ENCODE data around the gene CNIH2.
"Not testable (repeated sequence)": the region's sequence is repeated elsewhere in the genome, so short reads cannot be mapped to it uniquely, and the experiment has no call there.

Gene CNIH2

GRCh38 chr11:66277471-66278362, at the start of gene CNIH2:
TSS of gene CNIH2 (plus strand) at chr11:66278175. CDS start at chr11:66278457, 282 bp downstream.
- no peak for DNase-seq

GRCh38 chr11:66228521-66228920, 49.5 kb upstream of the CNIH2 start:
- no peak for DNase-seq

- no peak for DNase-seq
These were observed 47.8 kb upstream of the CNIH2 start for GRCh38 chr11:66230156-66230555.

DNA sequence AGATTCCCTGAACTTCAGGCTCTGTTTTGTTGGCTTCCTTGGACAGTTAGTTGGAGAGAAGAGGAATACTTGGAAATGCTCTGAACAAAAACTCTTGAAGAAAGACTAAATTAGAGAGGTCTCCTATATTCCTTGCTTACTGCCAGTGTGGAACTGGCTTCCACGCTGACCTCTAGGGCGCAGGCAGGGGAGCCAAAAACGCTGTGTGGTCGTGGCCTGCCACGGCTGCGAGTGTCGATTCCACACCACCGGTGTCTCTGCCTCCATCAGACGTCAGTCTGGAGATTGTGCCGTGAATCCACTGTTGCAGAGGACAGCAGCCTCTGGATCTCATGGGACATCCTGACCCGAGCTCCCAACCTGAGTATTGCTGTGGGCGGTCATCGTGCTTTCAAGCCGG, 47.0 kb upstream of the CNIH2 start:
- no peak for DNase-seq

- DNase-seq, result no peak
These were observed 46.4 kb upstream of the CNIH2 start for GRCh38 chr11:66231561-66231960.

- DNase-seq, result no peak
These were observed 45.2 kb upstream of the CNIH2 start for GRCh38 chr11:66232769-66233168.

DNA sequence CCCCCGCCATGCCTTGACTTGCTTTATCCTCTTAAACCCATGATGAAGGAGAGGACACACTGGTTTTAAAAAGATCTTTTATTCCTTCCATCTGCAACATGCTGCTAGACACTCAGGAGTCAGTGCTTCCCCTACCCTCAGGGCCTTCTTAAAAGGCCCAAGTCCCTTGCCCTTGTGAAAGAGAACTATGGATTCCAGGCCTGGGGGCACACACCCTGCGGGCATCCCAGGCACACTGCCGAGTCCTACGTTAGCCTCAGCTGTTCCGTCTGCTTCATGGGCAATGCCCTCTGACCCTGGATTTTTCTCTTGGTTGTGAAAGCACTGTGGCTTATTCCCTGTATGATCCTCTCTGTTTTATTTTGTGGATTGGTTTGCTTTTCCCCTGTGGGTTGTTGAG, 44.7 kb upstream of the CNIH2 start:
- no peak for DNase-seq

DNA sequence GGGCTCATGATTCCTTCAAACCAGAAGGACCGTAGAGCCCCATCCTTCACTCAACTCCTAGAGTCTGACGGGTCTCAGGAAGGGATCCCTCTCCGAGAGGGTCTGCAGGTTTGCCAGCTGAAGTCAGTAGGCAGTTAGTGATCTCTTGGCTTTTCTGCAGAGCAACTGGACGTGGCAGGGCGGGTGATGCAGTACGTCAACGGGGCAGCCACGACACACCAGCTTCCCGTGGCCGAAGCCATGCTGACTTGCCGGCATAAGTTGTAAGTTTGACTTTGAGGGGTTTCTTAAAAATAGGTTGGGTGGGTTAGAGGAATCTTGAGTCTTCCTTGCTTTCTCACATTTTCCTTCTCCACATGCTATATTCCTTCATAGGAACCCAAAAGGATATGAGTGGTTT, 42.8 kb upstream of the CNIH2 start:
- DNase-seq, result no peak

DNA sequence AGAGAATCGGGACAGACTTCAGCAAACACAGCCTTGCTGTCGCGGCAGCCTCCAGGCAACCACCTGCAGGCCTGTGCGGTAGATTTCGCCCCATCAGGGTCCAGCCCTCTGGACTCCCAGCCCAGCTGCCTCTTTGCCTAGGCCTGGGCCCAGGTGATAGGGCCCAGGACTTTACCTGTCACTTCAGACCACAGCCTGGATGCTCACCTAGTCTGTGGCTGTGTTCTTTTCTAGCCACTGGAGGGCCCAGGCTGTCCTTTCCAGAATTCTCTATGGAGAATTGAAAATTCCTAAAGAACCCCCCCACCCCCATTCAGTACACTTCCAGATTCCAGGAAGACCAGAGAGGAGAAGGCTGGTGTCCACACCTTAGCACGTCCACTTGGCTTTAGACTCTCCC, 40.1 kb upstream of the CNIH2 start:
- DNase-seq, result no peak

- DNase-seq, result no peak
These were observed 39.1 kb upstream of the CNIH2 start for GRCh38 chr11:66238786-66239413.

- DNase-seq, result no peak
These were observed 38.5 kb upstream of the CNIH2 start for GRCh38 chr11:66239511-66239910.

GRCh38 chr11:66239998-66240780, 37.8 kb upstream of the CNIH2 start:
- no peak for DNase-seq

DNA sequence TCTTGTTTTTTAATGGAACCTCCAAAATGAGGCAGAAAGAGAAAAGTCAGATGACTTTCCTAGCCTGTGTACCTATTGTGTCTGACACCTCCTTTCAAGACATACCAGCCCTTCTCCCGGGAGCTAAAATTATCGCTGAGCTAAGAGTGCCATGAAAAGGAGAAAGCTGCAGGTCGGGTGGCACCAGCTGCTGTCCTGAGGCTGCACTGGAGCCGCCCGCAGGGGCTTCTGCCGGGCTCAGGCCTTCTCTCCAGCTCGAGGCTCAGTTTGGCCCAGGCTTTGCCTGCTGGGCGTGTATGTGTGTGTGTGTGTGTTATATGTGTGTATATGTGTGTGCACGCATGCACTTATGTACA, 37.2 kb upstream of the CNIH2 start:
- DNase-seq, result no peak

- no peak for DNase-seq
These were observed 35.7 kb upstream of the CNIH2 start for GRCh38 chr11:66242095-66242765.

- no peak for DNase-seq
These were observed 34.0 kb upstream of the CNIH2 start for GRCh38 chr11:66243782-66244535.

DNA sequence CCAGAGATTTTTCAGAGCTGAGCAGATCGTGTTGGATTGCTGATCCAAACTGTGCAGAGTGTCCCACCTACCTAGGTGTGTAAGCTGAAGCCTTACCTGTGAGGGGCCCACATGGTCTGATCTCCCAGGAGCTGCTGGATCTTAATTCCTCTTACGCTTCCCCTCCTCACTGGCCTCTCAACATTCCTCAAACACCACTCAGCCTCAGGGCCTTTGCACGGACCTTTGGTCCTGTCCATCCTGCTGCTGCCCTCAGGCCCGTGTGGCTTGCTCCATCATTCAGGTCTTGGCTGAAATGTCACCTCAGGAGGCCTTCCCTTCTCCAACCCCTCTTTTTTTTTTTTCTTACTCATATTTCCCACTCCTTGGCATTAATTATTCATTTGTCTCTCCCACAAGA, 30.7 kb upstream of the CNIH2 start:
- no peak for DNase-seq

- DNase-seq, result no peak
These were observed 30.2 kb upstream of the CNIH2 start for GRCh38 chr11:66247801-66248200.

- DNase-seq, result no peak
These were observed 29.1 kb upstream of the CNIH2 start for GRCh38 chr11:66248903-66249302.

- DNase-seq, result no peak
These were observed 26.2 kb upstream of the CNIH2 start for GRCh38 chr11:66251809-66252208.

DNA sequence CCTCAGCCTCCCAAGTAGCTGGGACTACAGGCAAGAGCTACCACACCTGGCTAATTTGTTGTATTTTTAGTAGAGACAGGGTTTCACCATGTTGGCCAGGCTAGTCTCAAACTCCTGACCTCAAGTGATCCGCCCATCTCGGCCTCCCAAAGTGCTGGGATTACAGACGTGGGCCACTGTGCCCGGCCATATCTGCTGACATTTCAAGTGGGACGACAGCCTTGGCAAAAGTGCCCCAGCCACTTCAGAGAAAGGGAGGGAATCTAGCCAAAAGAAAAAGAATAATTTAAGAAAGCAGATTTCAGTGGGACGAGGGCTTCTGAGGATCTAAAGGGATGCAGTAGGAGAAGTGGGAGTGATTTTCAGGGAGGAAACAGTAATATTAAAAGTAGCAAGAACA, 24.9 kb upstream of the CNIH2 start:
- DNase-seq, result not testable (repeated sequence)

DNA sequence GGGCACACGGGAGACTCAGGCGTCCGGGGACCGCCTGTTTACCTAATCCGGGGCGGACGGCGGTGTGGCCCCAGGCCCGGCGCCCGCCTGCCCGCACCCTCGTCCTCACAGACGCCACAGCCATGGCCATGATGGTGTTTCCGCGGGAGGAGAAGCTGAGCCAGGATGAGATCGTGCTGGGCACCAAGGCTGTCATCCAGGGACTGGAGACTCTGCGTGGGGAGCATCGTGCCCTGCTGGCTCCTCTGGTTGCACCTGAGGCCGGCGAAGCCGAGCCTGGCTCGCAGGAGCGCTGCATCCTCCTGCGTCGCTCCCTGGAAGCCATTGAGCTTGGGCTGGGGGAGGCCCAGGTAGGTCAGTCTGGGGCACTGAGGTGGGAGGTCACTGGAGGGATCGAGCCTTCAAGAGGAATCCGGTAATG, 19.5 kb upstream of the CNIH2 start:
- DNase-seq, result no peak

- DNase-seq, result no peak
These were observed 18.8 kb upstream of the CNIH2 start for GRCh38 chr11:66259225-66259624.
